ENCODE measurements around the gene CCDC134.

CCDC134 gene

DNA sequence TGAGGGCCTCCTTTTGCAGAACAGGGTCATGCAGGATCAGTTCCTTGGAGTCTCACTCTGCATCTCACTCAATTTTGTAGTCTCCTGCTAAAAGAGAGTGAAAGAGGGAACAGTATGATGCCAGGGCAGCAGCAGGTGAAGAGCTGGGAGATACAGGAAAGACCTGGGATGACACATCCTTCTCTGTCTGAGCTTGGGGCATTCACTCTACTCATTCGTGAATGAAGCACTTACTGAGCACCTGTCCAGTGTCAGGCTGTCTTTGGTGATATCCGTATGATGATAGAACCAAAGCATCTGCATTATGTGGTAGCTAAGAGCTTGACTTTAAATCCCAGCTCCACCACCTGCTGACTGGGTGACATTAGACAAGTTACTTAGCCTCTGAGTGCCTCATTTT lies 46.8 kb downstream of the CCDC134 start:
- no peak for TF ChIP-seq CTCF (IDR thresholded peaks at IDR 0.05; ENCODE audit: low read length, missing control alignments)
- DNase-seq (ENCODE audit: low read depth), result no peak
- no peak overlapping the region for H3K4me3 ChIP-seq (replicated peaks; ENCODE audit: low read depth, low read length)

- TF ChIP-seq CTCF (IDR thresholded peaks at IDR 0.05; ENCODE audit: low read length, missing control alignments), result no peak
- H3K4me3 ChIP-seq (replicated peaks; ENCODE audit: low read depth, low read length), result no peak overlapping the region
- no peak for DNase-seq (ENCODE audit: low read depth)
Observed at GRCh38 chr22:41848468-41848867, 48.0 kb downstream of the CCDC134 start.

DNA sequence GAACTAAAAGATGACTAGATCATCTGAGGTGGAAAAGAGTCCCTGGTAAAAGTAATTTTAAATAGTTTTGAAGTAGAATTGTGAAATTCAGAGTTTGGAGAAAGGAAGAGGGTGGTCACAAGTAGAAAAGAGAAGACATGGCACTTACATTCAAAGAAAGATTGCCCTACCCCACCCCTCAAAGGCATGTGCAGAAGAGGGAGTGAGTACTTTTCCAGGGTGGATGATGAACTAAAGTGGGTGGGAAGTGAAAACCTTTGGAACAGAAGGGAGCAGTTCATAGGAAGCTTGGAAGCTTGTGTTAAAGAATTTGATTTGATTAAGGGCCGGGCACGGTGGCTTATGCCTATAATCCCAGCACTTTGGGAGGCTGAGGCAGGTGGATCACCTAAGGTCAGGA lies 56.0 kb downstream of the CCDC134 start:
- TF ChIP-seq CTCF (IDR thresholded peaks at IDR 0.05; ENCODE audit: low read length, missing control alignments), result no peak
- H3K4me3 ChIP-seq (replicated peaks; ENCODE audit: low read depth, low read length), result no peak overlapping the region
- DNase-seq (ENCODE audit: low read depth), result no peak

DNA sequence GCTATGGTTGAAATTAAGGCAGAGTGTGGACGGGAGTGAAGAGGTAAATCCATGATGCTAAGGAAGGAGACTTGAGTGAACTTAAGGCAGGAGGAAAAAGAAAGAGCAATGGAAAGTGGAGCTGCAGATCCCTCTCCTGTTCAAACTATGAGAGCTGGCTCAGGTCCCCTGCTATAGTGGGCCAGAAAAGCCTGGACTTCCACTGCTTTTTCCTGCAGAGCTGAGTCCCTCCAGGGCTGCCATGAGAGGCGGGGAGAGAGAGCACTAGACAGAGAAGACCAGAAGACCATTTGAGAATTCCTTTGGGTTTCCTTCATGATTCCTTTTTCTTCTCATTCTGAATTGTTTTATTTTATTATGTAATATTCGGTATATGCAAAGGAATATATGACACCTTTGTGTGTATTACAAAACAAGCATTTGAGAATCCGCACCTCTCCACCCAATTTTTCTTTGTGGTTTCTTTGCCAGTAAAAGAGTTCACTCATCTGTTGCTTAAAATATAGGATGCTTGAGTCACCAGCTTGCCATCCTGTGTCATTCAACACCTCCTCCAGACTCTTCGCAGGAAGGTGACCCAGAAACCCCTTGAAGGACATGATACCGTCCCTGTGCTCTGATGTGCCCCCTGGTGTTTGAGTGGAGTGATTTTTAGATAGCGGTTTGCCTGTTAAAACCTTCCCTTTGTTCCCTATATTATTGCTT lies 56.8 kb downstream of the CCDC134 start:
- TF ChIP-seq CTCF (IDR thresholded peaks at IDR 0.05; ENCODE audit: low read length, missing control alignments), result peak; percentile 71
- DNase-seq (ENCODE audit: low read depth), result peak; percentile 72

DNA sequence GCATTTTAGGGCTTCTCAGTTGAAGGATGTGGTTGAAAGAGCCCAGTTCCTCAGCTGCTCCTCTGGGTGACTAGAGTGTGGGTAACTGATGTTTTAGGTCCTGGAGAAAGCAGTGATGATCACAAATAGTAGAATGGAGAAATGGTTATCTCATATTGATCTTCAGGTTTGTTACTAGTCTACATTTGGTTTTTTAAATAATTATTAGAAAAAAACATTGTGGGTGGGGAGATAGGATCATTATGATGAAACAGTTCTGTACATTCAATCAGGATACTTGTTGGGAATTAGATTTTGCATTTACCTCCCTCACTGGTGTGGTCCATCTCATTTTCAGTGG lies 57.4 kb downstream of the CCDC134 start:
- no peak overlapping the region for H3K4me3 ChIP-seq (replicated peaks; ENCODE audit: low read depth, low read length)
- TF ChIP-seq CTCF (IDR thresholded peaks at IDR 0.05; ENCODE audit: low read length, missing control alignments), result no peak
- no peak for DNase-seq (ENCODE audit: low read depth)

More for the DNA sequence above, 56.8 kb downstream of the CCDC134 start:
- no peak overlapping the region for H3K4me3 ChIP-seq (replicated peaks; ENCODE audit: low read depth, low read length)

DNA sequence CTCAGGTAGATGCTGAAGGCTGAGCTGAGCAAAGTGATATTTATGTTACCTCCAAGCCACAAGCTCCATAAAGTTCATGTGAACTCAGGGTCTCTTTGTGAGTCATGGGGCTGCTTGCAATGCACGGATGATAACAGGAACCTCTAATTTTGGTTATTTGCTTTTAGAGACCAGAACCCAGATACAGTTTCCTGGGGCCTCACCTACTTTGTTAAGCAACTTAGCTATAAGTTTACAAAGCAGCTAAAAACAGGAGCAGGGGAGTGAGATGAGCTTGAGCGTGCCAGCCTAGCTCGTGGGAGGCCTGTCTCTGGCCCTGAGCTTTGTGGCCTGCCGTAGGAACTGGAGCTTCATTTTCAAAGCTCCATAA lies 61.7 kb downstream of the CCDC134 start:
- H3K4me3 ChIP-seq (replicated peaks; ENCODE audit: low read depth, low read length), result no peak overlapping the region
- TF ChIP-seq CTCF (IDR thresholded peaks at IDR 0.05; ENCODE audit: low read length, missing control alignments), result no peak
- peak; percentile 40 for DNase-seq (ENCODE audit: low read depth)

Measured in fibroblast of pulmonary artery (primary cell).